IMR-90 (cell line): Measurements from ENCODE around the gene ANKRD44. TPM values are rescaled to one million over a fixed set of nuclear protein-coding genes. Genes with fewer than 3 reads are reported as not detected.

Source experiments
- ATAC-seq: fragments of 200-7000 bp; cut with Tn5 transposase; 2 replicates; pipeline ENCODE4 v1.9.1; 2020; ENCODE audit warnings: low read depth, mild to moderate bottlenecking, moderate library complexity
- BruUV-seq: library from RNA; stranded (reverse); fragments of 400-500 nt; replicated peaks from 2 replicates; lab custom pipeline; 2021; lab: Mats Ljungman, UMichigan
- CTCF ChIA-PET: fragments of 300-600 bp; formaldehyde crosslinking; extraction: SDS; loops from one replicate; lab custom pipeline; 2021; ENCODE audit warnings: antibody characterized with exemption; lab: Yijun Ruan, JAX
- POLR2A ChIA-PET: fragments of 300-600 bp; sonication (Branson Sonifier 250); formaldehyde crosslinking; loops from one replicate; lab custom pipeline; 2022; ENCODE audit warnings: antibody characterized with exemption; ENCODE audit not compliant: unreplicated experiment; lab: Charles Lee
- DNase-seq: peaks from one replicate; pipeline ENCODE4 v3.0.0; 2013
- H2AFZ ChIP-seq: replicated peaks from 2 replicates; pipeline ENCODE3; 2013; ENCODE audit warnings: low read length, mild to moderate bottlenecking; ENCODE audit not compliant: poor library complexity
- H2AK5ac ChIP-seq: 2 replicates; pipeline ENCODE4 v1.6.1; 2013; ENCODE audit warnings: low read depth, low read length, inconsistent platforms
- H2AK9ac ChIP-seq: replicated peaks from 2 replicates; pipeline ENCODE3; 2013; ENCODE audit warnings: mild to moderate bottlenecking, low read depth, low read length, moderate library complexity; ENCODE audit not compliant: poor library complexity
- H2BK120ac ChIP-seq: 2 replicates; pipeline ENCODE4 v1.6.1; 2013; ENCODE audit warnings: low read depth, low read length, inconsistent platforms
- H2BK15ac ChIP-seq: 3 replicates; pipeline ENCODE4 v1.6.1; 2013; ENCODE audit warnings: low read depth, low read length, inconsistent platforms
- H2BK20ac ChIP-seq: 2 replicates; pipeline ENCODE4 v1.6.1; 2013; ENCODE audit warnings: low read depth, mild to moderate bottlenecking, inconsistent platforms, low read length, moderate library complexity
- H2BK5ac ChIP-seq: 2 replicates; pipeline ENCODE4 v1.6.1; 2013; ENCODE audit warnings: mild to moderate bottlenecking, low read depth, low read length, inconsistent platforms; ENCODE audit not compliant: poor library complexity, severe bottlenecking
- H3K14ac ChIP-seq: replicated peaks from 2 replicates; pipeline ENCODE4 v1.6.1; 2013; ENCODE audit warnings: low read depth, low read length, inconsistent platforms
- H3K18ac ChIP-seq: 2 replicates; pipeline ENCODE4 v1.6.1; 2013; ENCODE audit warnings: low read depth, low read length, control low read depth
- H3K23ac ChIP-seq: 2 replicates; pipeline ENCODE4 v1.6.1; 2013; ENCODE audit warnings: low read depth, low read length, inconsistent platforms
- H3K27ac ChIP-seq: 2 replicates; pipeline ENCODE4 v1.5.1; 2013; ENCODE audit warnings: mild to moderate bottlenecking, control low read depth, low read length; ENCODE audit not compliant: insufficient read depth
- H3K27me3 ChIP-seq: 2 replicates; pipeline ENCODE4 v1.6.1; 2013; ENCODE audit warnings: low read length; ENCODE audit not compliant: control insufficient read depth, insufficient read depth
- H3K36me3 ChIP-seq: 2 replicates; pipeline ENCODE4 v1.6.1; 2013; ENCODE audit warnings: low read length, mixed read lengths; ENCODE audit not compliant: control insufficient read depth, insufficient read depth
- H3K4ac ChIP-seq: 2 replicates; pipeline ENCODE4 v1.6.1; 2013; ENCODE audit warnings: low read depth, low read length, inconsistent platforms
- H3K4me1 ChIP-seq: 2 replicates; pipeline ENCODE4 v1.6.1; 2013; ENCODE audit warnings: low read length, mixed read lengths; ENCODE audit not compliant: control insufficient read depth, insufficient read depth
- H3K4me2 ChIP-seq: 2 replicates; pipeline ENCODE4 v1.6.1; 2013; ENCODE audit warnings: low read depth, mild to moderate bottlenecking, control low read depth, low read length, moderate library complexity
- H3K4me3 ChIP-seq: 2 replicates; pipeline ENCODE4 v1.5.1; 2013; ENCODE audit warnings: low read depth, mild to moderate bottlenecking, control low read depth, low read length, moderate library complexity; ENCODE audit not compliant: insufficient read depth
- H3K56ac ChIP-seq: 2 replicates; pipeline ENCODE4 v1.6.1; 2013; ENCODE audit warnings: low read length, inconsistent platforms; ENCODE audit not compliant: insufficient read depth; ENCODE audit errors: extremely low read depth
- H3K79me1 ChIP-seq, 2 experiments: 2 replicates each; pipeline ENCODE4 v1.6.1; 2013; ENCODE audit warnings: low read length in 2 of 2, inconsistent platforms in 1 of 2, low read depth in 1 of 2
- H3K9ac ChIP-seq: 2 replicates; pipeline ENCODE4 v1.6.1; 2013; ENCODE audit warnings: low read depth, low read length, control low read depth
- H3K9me1 ChIP-seq: 2 replicates; pipeline ENCODE4 v1.6.1; 2013; ENCODE audit warnings: low read length, inconsistent platforms; ENCODE audit not compliant: insufficient read depth
- H3K9me3 ChIP-seq: 2 replicates; pipeline ENCODE4 v1.6.1; 2013; ENCODE audit warnings: low read length; ENCODE audit not compliant: control insufficient read depth, insufficient read depth
- H4K20me1 ChIP-seq: 2 replicates; pipeline ENCODE4 v1.6.1; 2013; ENCODE audit warnings: low read length, inconsistent platforms; ENCODE audit not compliant: insufficient read depth
- H4K5ac ChIP-seq: 2 replicates; pipeline ENCODE4 v1.6.1; 2013; ENCODE audit warnings: mild to moderate bottlenecking, low read depth, low read length, control low read depth
- H4K8ac ChIP-seq, 2 experiments: 2 replicates each; pipeline ENCODE4 v1.6.1; 2013; ENCODE audit warnings: low read depth in 2 of 2, low read length in 2 of 2, control low read depth in 1 of 2, inconsistent platforms in 1 of 2
- H4K91ac ChIP-seq: 2 replicates; pipeline ENCODE4 v1.6.1; 2013; ENCODE audit warnings: low read depth, low read length, inconsistent platforms; ENCODE audit not compliant: insufficient read depth
- CEBPB ChIP-seq: IDR thresholded peaks from 2 replicates; pipeline ENCODE4 v1.6.1; 2012; ENCODE audit warnings: low read depth, low read length, improper control_type of control experiment
- CHD1 ChIP-seq: IDR thresholded peaks from 2 replicates; pipeline ENCODE4 v1.6.1; 2012; ENCODE audit warnings: low read depth, low read length, improper control_type of control experiment
- CTCF ChIP-seq: conservative IDR thresholded peaks from 2 replicates; pipeline ENCODE4 v1.5.1; 2012; ENCODE audit warnings: mild to moderate bottlenecking, low read depth, low read length, improper control_type of control experiment
- FOS ChIP-seq: fragments of 150-350 bp; IDR thresholded peaks from 2 replicates; pipeline ENCODE4 v1.6.1; 2016; ENCODE audit warnings: low read depth, low read length
- NFE2L2 ChIP-seq: fragments of 150-350 bp; IDR thresholded peaks from 2 replicates; pipeline ENCODE4 v1.6.1; 2016; ENCODE audit warnings: low read depth, mild to moderate bottlenecking, low read length
- RFX5 ChIP-seq: IDR thresholded peaks from 2 replicates; pipeline ENCODE4 v1.8.0; 2012; ENCODE audit warnings: low read depth, mild to moderate bottlenecking, low read length, moderate library complexity
- WGBS, 2 experiments: methylation state at CpG; one replicate each; pipeline versions ENCODE4 v1.1.5 to v1.1.7; 2013; ENCODE audit warnings: missing lambda C conversion rate in 2 of 2; ENCODE audit not compliant: insufficient read length in 1 of 2; ENCODE audit errors: extremely low coverage in 2 of 2; 5-methylcytosine and 5-hydroxymethylcytosine counted together
- dilution Hi-C: fragments of 300-500 bp; cut with HindIII; formaldehyde crosslinking; loops from one replicate; pipeline ENCODE4 v1.14.3; 2018; ENCODE audit warnings: low sequenced_read_pairs; ENCODE audit not compliant: unreplicated experiment
- in situ Hi-C: fragments of 300-500 bp; cut with MboI; formaldehyde crosslinking; loops from 3 replicates; pipeline ENCODE4 v1.14.3; 2019; ENCODE audit warnings: low sequenced_read_pairs, inconsistent platforms, mixed read lengths
- intact Hi-C: fragments of 100-400 bp; cut with micrococcal nuclease; formaldehyde crosslinking; loops from 2 replicates; pipeline ENCODE4 v1.10.0; 2022
- polyA plus RNA-seq, 3 experiments: library from polyadenylated mRNA; depleted of rRNA; stranded (reverse); fragments of >200 nt; gene quantifications; 2 replicates each; pipeline ENCODE4 v1.2.3, GENCODE V29; 2012; ENCODE audit warnings: low replicate concordance in 1 of 3
- total RNA-seq: library from RNA; depleted of rRNA; stranded (reverse); fragments of >200 nt; gene quantifications from 2 replicates; pipeline ENCODE4 v1.2.3, GENCODE V29; 2012

Gene ANKRD44
- total and polyA plus RNA-seq, 2 of the 4 experiments (the other 2 are of a cell fraction), result 5.2 to 15.6 TPM

- dilution Hi-C loops, result no loop called here
- no CpG with 5 or more reads among the region's 5 CpGs for WGBS, 2 experiments
- Histone ChIP-seq H2BK5ac (no peak overlapping the region), H3K4me1 (no peaks in the 10 kb centered on the region), H3K23ac (no peak overlapping the region; the same call in 1 of the 2 replicates), H3K4me3 (no peak overlapping the region), H2AK9ac (peak overlapping the region; percentile 55), H3K56ac (no peak overlapping the region), H4K8ac (no peak overlapping the region), H3K18ac (no peak overlapping the region), H2BK20ac (no peak overlapping the region), H3K79me1 (no peaks in the 10 kb centered on the region), H3K9me1 (no peaks in the 10 kb centered on the region; the same call in 1 of the 2 replicates), H3K4me2 (no peak overlapping the region), H4K5ac (no peak overlapping the region), H2BK15ac (no peak overlapping the region), H2AFZ (peak overlapping the region; percentile 32), H3K27ac (no peak overlapping the region), H4K20me1 (no peaks in the 10 kb centered on the region), H2BK120ac (no peak overlapping the region), H3K9ac (no peak overlapping the region), H3K36me3 (no peaks in the 10 kb centered on the region), H2AK5ac (no peak overlapping the region), H3K9me3 (no peaks in the 10 kb centered on the region), H3K14ac (no peak overlapping the region), H3K4ac (no peak overlapping the region), H4K91ac (no peak overlapping the region), H3K27me3 (no peaks in the 10 kb centered on the region)
- intact Hi-C loops, result no loop called here
- BruUV-seq, result no TSS peak
- ATAC-seq (no peak), DNase-seq (no peak)
- no peak for TF ChIP-seq NFE2L2
- no peak for TF ChIP-seq CTCF
- no peak for TF ChIP-seq CEBPB
- no peak for TF ChIP-seq CHD1
- TF ChIP-seq FOS, result no peak
- TF ChIP-seq RFX5, result no peak
- in situ Hi-C loops, result no loop called here
- ChIA-PET CTCF (interaction anchor here (0.6 kb wide), 1 partner anchor 8 kb away, joined by 3 read pairs; no protein-coding TSS in a partner anchor), POLR2A (no interaction called here)
Observed at GRCh38 chr2:196949116-196949515, 361.5 kb downstream of the ANKRD44 start.
